ENCODE results near the gene SYT7. TPM values are rescaled to one million over a fixed set of nuclear protein-coding genes. Genes with fewer than 3 reads are reported as not detected.

SYT7 gene
- total and polyA plus RNA-seq, 10 of the 15 experiments (the other 5 are each of a cell fraction or from before 2014, with no cell fraction given) = not detected

- Histone ChIP-seq H3K4me3 (no peak overlapping the region), H4K20me1 (ENCODE audit: control insufficient read depth, insufficient read depth) (no peaks in the 10 kb centered on the region), H2AFZ (ENCODE audit: control insufficient read depth, low read depth, low read length) (no peak overlapping the region), H3K9ac (ENCODE audit: control insufficient read depth, insufficient read depth, low read length) (no peak overlapping the region), H3K4me1 (ENCODE audit: control insufficient read depth, insufficient read depth, low read length) (no peaks in the 10 kb centered on the region), H3K27me3 (replicated peaks in 1 of 2; ENCODE audit: control insufficient read depth in 2 of 2, insufficient read depth in 2 of 2, low read length in 1 of 2) (no peaks in the 10 kb centered on the region), H3K79me2 (ENCODE audit: control insufficient read depth, insufficient read depth, low read length) (no peaks in the 10 kb centered on the region), H3K4me2 (ENCODE audit: control insufficient read depth, insufficient read depth) (no peak overlapping the region), H3K36me3 (ENCODE audit: control insufficient read depth in 2 of 2, insufficient read depth in 2 of 2, low read length in 1 of 2) (no peaks in the 10 kb centered on the region), H3K9me3 (replicated peaks; ENCODE audit: control insufficient read depth, insufficient read depth, low read length) (no peaks in the 10 kb centered on the region), H3K27ac (ENCODE audit: control insufficient read depth, insufficient read depth) (no peak overlapping the region)
- peak; percentile 12 for TF ChIP-seq BCL3 (IDR thresholded peaks at IDR 0.05; ENCODE audit: borderline replicate concordance, insufficient read depth, low read depth, low read length, poor library complexity, severe bottlenecking)
- no peak for TF ChIP-seq BMI1 (IDR thresholded peaks at IDR 0.05; ENCODE audit: borderline replicate concordance)
- DNase-seq (ENCODE audit: low read depth, low spot score) = no peak
- RAD21 ChIA-PET (ENCODE audit: unreplicated experiment) = no interaction called here
- peak; percentile 49 for FAIRE-seq
- POLR2A ChIA-PET = no interaction called here
- intact Hi-C loops (cut with micrococcal nuclease; ENCODE audit: unreplicated experiment) = no loop called here
- CTCF ChIA-PET = no interaction called here
- in situ Hi-C loops (cut with MboI) = no loop called here
- no peak for ATAC-seq
- no TSS peak for BruUV-seq (replicated peaks)
- 7% methylated on average over 1 of the region's 2 CpGs for WGBS (ENCODE audit: insufficient coverage, insufficient replicate concordance, low lambda C conversion rate, missing lambda C conversion rate)
- SMC1A ChIA-PET (ENCODE audit: uncharacterized antibody, unreplicated experiment) = no interaction called here
Observed at GRCh38 chr11:61497473-61497872, 83.4 kb downstream of the SYT7 start.

GRCh38 chr11:61496602-61497400 lies 84.1 kb downstream of the SYT7 start:
- no peak for FAIRE-seq
- H3K27ac ChIP-seq (ENCODE audit: control insufficient read depth, insufficient read depth) = no peak overlapping the region
- RAD21 ChIA-PET (ENCODE audit: unreplicated experiment) = no interaction called here
- SMC1A ChIA-PET (ENCODE audit: uncharacterized antibody, unreplicated experiment) = no interaction called here
- WGBS (ENCODE audit: insufficient coverage, insufficient replicate concordance, low lambda C conversion rate, missing lambda C conversion rate) = 73% methylated on average over 15 of the region's 15 CpGs
- intact Hi-C loops (cut with micrococcal nuclease; ENCODE audit: unreplicated experiment) (no loop called here), in situ Hi-C loops (cut with MboI) (no loop called here)
- no peaks in the 10 kb centered on the region for H3K27me3 ChIP-seq (replicated peaks in 1 of 2; ENCODE audit: control insufficient read depth in 2 of 2, insufficient read depth in 2 of 2, low read length in 1 of 2)
- H3K79me2 ChIP-seq (ENCODE audit: control insufficient read depth, insufficient read depth, low read length) = no peaks in the 10 kb centered on the region
- no peaks in the 10 kb centered on the region for H3K4me1 ChIP-seq (ENCODE audit: control insufficient read depth, insufficient read depth, low read length)
- no peaks in the 10 kb centered on the region for H3K36me3 ChIP-seq (ENCODE audit: control insufficient read depth in 2 of 2, insufficient read depth in 2 of 2, low read length in 1 of 2)
- no peak overlapping the region for H2AFZ ChIP-seq (ENCODE audit: control insufficient read depth, low read depth, low read length)
- H3K4me3 ChIP-seq = no peak overlapping the region
- H3K4me2 ChIP-seq (ENCODE audit: control insufficient read depth, insufficient read depth) = no peak overlapping the region
- no peaks in the 10 kb centered on the region for H4K20me1 ChIP-seq (ENCODE audit: control insufficient read depth, insufficient read depth)
- no peak for DNase-seq (ENCODE audit: low read depth, low spot score)
- POLR2A ChIA-PET = no interaction called here
- CTCF ChIA-PET = no interaction called here
- no TSS peak for BruUV-seq (replicated peaks)
- H3K9me3 ChIP-seq (replicated peaks; ENCODE audit: control insufficient read depth, insufficient read depth, low read length) = no peaks in the 10 kb centered on the region
- ATAC-seq = no peak
- H3K9ac ChIP-seq (ENCODE audit: control insufficient read depth, insufficient read depth, low read length) = no peak overlapping the region
- TF ChIP-seq ZBTB40 (IDR thresholded peaks at IDR 0.05; ENCODE audit: borderline replicate concordance) = no peak
- TF ChIP-seq NFIC (IDR thresholded peaks at IDR 0.05; ENCODE audit: low read depth, low read length) = 0 out of 2 replicates have a peak, but pooled peaks have one; percentile 11
- peak; percentile 0 for TF ChIP-seq PBX3 (IDR thresholded peaks at IDR 0.05; ENCODE audit: insufficient replicate concordance, low read depth, low read length)

All from GM12878 (cell line).